Testis (tissue), 2 donors: ENCODE data around the gene PELI1.

ENCODE experiments used
- CTCF ChIP-seq, 3 experiments: fragments of 450-650 bp in 2 of 3; fragments of 200-600 bp in 1 of 3; sonication (generic) in 1 of 3; IDR thresholded peaks; one replicate each; pipeline ENCODE4 v1.5.1; 2016 to 2019; ENCODE audit warnings: antibody characterized with exemption in 3 of 3, mild to moderate bottlenecking in 2 of 3, moderate library complexity in 1 of 3
- POLR2A ChIP-seq: fragments of 450-650 bp; IDR thresholded peaks from one replicate; pipeline ENCODE4 v1.6.1; 2017; ENCODE audit warnings: antibody characterized with exemption, mild to moderate bottlenecking, moderate library complexity

- TF ChIP-seq CTCF (IDR thresholded peaks at IDR 0.05) = no peak
- no peak for TF ChIP-seq POLR2A
Measured at GRCh38 chr2:64124571-64124970, 19.6 kb downstream of the PELI1 start.
